ENCODE measurements around the gene COG5.
A peak's percentile ranks its signal among the peaks of the same experiment; 100 is the strongest.

The COG5 gene

DNA sequence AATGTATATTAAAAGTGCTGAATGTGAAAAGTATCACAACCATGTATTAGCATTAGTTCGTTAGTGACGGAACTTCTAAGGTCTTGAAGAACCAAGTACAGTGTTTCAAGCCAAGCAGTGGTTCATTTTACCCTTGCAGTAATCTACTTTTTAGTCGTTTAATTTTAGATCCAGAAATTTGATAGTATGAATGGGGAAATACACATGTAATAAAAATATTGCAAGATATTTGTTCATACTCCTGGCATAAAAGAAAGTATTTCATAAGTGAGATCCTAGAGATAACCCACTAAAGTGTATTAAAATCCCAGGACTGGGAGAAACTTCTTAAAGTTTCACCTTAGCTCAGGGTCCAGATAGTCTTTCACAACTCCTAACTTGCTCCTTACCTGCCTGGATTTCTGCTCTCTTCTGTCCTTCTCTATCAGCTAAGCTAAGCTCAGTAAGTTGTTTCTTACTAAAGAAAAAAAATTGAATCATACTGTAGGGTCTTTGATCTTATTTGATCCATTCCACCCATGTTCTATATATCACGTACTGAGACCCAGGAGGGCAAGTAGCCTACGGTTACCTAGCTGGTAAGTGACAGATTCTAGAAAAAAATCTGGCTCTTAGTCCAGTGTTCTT is 17.8 kb upstream of the COG5 start:
- ChIA-PET POLR2A (ENCODE audit: low non-redundant PET) (no interaction called here), CTCF (interaction anchor here (0.8 kb wide), 1 partner anchor 9 kb away, joined by 3 read pairs; no protein-coding TSS in a partner anchor)
- H3K27ac ChIP-seq: no peak overlapping the region

DNA sequence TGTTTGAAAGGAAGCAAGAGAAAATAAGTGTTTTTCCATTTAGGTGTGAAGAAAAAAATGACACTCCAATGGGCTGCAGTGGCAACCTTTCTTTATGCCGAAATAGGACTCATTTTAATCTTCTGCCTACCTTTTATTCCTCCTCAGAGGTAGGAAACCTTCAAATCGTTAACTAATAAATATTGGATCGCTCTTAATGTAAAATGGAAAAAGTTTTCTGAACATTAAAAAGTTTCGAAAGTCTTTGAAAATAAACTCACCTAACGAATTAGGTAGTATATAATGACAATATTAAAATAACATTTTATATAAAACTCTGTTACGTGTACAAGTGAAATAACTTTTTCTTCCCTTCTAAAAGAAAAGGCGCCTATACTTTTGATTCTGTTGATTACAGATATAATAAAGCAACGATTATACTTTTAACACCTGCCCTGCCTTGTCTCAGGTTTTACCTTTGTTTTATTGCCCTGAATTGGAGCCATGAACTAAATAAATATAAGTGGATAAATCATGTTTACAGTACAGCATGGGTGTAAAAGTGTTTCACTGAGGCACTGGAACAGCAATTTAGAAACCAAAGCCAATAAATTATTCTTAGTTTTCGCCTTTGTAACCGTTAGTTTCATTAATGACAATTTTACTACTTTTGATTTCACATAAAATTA is 17.1 kb upstream of the COG5 start:
- ChIA-PET CTCF (interaction anchor here (0.6 to 0.8 kb wide), 3 partner anchors 9 to 298 kb away, joined by 3 to 5 read pairs (median 3); no protein-coding TSS in a partner anchor), POLR2A (ENCODE audit: low non-redundant PET) (no interaction called here)
- H3K27ac ChIP-seq: peak overlapping the region; percentile 85
- TF ChIP-seq, protein P1, sequence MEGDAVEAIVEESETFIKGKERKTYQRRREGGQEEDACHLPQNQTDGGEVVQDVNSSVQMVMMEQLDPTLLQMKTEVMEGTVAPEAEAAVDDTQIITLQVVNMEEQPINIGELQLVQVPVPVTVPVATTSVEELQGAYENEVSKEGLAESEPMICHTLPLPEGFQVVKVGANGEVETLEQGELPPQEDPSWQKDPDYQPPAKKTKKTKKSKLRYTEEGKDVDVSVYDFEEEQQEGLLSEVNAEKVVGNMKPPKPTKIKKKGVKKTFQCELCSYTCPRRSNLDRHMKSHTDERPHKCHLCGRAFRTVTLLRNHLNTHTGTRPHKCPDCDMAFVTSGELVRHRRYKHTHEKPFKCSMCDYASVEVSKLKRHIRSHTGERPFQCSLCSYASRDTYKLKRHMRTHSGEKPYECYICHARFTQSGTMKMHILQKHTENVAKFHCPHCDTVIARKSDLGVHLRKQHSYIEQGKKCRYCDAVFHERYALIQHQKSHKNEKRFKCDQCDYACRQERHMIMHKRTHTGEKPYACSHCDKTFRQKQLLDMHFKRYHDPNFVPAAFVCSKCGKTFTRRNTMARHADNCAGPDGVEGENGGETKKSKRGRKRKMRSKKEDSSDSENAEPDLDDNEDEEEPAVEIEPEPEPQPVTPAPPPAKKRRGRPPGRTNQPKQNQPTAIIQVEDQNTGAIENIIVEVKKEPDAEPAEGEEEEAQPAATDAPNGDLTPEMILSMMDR (conservative IDR thresholded peaks at IDR 0.05; ENCODE audit: low read depth): 0 out of 2 replicates have a peak, but pooled peaks have one; percentile 18
- no peak for DNase-seq (ENCODE audit: low spot score)

More for the DNA sequence above, 17.8 kb upstream of the COG5 start:
- TF ChIP-seq, protein P1 (conservative IDR thresholded peaks at IDR 0.05; ENCODE audit: low read depth): no peak
- DNase-seq (ENCODE audit: low spot score): no peak

DNA sequence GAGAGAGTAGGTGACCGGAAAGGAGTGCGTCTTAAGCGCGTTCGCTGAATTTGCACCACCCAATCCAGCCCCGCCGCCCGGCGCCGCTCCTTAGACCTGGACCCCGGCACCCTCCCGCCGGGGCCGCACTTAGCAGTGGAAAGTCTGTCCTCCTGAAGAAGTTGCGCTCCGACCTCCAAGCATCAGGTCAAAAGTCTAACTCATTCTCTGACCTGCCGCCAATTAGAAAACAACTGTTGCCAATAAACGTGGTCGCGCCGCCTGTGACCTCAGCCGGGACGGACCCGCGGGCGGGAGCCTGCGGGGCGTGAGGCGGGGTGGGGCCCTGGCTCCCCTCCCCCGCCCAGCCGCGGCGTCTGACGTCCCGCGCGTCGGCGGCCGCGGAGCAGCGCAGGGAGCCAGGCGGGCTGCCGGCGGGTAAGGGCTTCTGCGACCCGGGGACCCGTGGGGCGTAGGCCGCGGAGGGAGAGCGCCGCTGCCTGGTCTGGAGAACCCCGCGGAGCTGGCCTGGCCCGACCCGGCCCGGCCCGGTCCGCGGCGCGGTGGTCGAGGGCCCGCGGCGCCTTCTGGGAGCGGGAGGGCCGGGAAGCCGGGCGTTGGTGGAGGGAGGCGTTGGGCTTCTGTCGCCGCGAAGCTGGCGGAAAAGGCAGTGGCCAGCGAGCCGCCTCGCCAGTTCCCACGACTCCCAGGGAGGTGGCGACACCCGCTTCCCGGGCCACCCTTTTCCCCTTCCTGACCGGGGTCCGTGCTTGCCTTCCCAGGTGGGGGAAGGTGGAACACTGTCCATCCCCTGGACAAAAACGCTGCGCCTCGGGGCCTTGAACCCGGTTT is 16.4 kb upstream of the COG5 start, which contains the start of gene BCAP29:
Gene BCAP29, plus strand, starts transcription at position 362 of the 831 bp plus-strand sequence. CDS start 527 bp downstream, outside the sequence.
- ChIA-PET POLR2A (ENCODE audit: low non-redundant PET) (no interaction called here), CTCF (interaction anchor here (0.6 to 0.8 kb wide), 6 partner anchors 9 to 299 kb away, joined by 3 to 5 read pairs (median 4); no protein-coding TSS in a partner anchor)
- H3K27ac ChIP-seq: peak within 1 kb of the TSS; percentile 85
- no peak for DNase-seq (ENCODE audit: low spot score)
- TF ChIP-seq, protein P1 (conservative IDR thresholded peaks at IDR 0.05; ENCODE audit: low read depth): peak; percentile 45

DNA sequence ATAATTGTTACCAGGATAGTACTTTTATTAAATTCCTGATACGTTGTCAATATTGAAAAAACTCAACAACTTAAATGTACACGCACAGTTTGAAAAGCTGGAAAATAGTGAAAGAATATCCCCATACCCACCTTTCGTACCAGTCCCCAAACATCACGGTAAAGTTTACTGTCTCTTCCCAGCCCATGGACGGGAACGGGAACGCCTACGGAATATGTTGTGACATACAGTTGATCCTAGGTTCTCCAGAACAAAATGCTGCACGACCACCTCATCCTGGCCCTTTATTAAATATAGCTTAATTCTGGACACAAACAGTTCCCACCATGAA is 15.8 kb upstream of the COG5 start:
- TF ChIP-seq, protein P1 (conservative IDR thresholded peaks at IDR 0.05; ENCODE audit: low read depth): no peak
- POLR2A ChIA-PET (ENCODE audit: low non-redundant PET): no interaction called here
- CTCF ChIA-PET: interaction anchor here (0.5 to 0.6 kb wide), 2 partner anchors 288 to 518 kb away, joined by 4 read pairs; no protein-coding TSS in a partner anchor
- H3K27ac ChIP-seq: peak overlapping the region; percentile 85
- no peak for DNase-seq (ENCODE audit: low spot score)

DNA sequence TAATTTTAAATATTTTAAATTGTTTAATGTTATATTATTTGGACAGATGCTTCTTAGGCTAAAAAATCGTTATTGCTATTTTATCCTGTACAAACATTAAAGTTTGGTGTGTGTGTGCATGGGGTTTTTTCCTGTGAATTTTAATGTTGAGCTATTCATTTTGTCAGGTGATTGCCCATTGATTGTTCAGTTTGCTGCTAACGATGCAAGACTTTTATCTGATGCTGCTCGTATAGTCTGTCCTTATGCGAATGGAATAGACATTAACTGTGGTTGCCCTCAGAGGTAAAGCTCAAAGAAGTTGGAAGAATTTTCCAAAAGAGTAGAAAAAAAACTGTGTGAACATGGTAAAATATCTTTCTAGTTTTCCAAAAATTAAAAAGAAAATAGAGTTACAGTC is 9.8 kb upstream of the COG5 start:
- CTCF ChIA-PET: interaction anchor here (0.6 to 0.7 kb wide), 2 partner anchors 278 to 573 kb away, joined by 3 read pairs; no protein-coding TSS in a partner anchor
- no peak overlapping the region for H3K27ac ChIP-seq
- TF ChIP-seq, protein P1 (conservative IDR thresholded peaks at IDR 0.05; ENCODE audit: low read depth): no peak
- no peak for DNase-seq (ENCODE audit: low spot score)
- POLR2A ChIA-PET (ENCODE audit: low non-redundant PET): no interaction called here

DNA sequence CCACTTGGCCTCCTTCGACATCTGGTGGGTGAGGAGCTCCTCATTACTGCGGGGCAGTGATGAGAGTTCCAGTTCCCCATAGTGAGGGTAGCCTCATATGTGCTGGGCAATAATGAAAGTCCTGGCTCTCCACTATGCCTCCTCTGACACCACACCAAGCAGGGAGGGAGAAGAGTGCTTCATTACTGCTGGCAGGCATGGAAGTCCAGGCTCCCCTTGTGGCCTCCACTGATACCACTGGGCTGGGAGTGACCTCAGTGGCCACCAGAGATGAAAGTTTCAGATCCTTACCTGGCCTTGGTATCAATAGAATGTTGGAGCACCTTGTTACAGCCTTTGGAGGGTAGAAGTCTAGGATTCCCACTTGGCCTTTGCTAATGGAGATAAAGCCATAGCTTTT is 6.6 kb upstream of the COG5 start:
- CTCF ChIA-PET: interaction anchor here (0.7 kb wide), 1 partner anchor 677 kb away, joined by 4 read pairs; no protein-coding TSS in a partner anchor
- H3K27ac ChIP-seq: no peak overlapping the region
- no peak for DNase-seq (ENCODE audit: low spot score)
- TF ChIP-seq, protein P1 (conservative IDR thresholded peaks at IDR 0.05; ENCODE audit: low read depth): no peak
- POLR2A ChIA-PET (ENCODE audit: low non-redundant PET): no interaction called here
